HL-60 (cell line): ENCODE measurements around the gene DSCAML1.

Experiments
- CTCF ChIP-seq: IDR thresholded peaks from one replicate; pipeline ENCODE4 v1.5.1; 2011; ENCODE audit warnings: low read length, control low read depth, inconsistent platforms; ENCODE audit not compliant: insufficient read depth
- POLR2AphosphoS5 ChIP-seq: IDR thresholded peaks from 2 replicates; pipeline ENCODE4 v1.6.1; 2012; ENCODE audit warnings: low read depth
- REST ChIP-seq: IDR thresholded peaks from 2 replicates; pipeline ENCODE4 v1.6.1; 2012; ENCODE audit warnings: low read depth; ENCODE audit not compliant: insufficient replicate concordance

DNA sequence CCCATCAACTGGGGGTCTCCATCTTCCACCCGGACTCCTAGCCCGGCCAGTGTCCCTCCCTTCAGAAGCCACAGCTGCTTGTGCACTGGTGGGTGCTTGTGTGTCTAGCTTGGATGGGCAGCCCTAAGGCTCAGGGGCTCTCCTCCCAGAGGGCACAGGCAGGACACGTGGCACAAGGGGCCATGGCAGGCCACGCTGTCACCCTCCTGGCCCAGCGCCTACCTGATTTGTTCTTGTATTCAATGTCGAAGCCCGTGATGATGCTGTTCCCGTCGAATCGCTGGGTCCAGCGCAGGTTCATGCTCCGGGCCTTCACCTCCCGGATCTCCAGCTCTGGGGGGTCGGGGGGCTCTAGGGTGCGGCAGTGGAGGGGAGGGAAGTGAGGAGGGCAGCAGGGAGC, 316.8 kb downstream of the DSCAML1 start:
- TF ChIP-seq CTCF = no peak
- no peak for TF ChIP-seq POLR2AphosphoS5
- no peak for TF ChIP-seq REST
